Activated CD8-positive, alpha-beta memory T cell treated with anti-CD3 and anti-CD28 coated beads, Interleukin-2, amount 10 ng/mL, durations not matched to agents 7 days and 5 days (primary cell): ENCODE measurements around the gene ADGRA3. TPM values are rescaled to one million over a fixed set of nuclear protein-coding genes. Genes with fewer than 3 reads are reported as not detected.

ENCODE experiments used
- ATAC-seq: fragments of 150-1000 bp; cut with Tn5 transposase; one replicate; pipeline ENCODE4 v1.10.0; 2021; ENCODE audit warnings: moderate library complexity
- CTCF ChIA-PET: fragments of 350-600 bp; sonication (Branson Sonifier 250); formaldehyde crosslinking; loops from one replicate; lab custom pipeline; 2021; ENCODE audit warnings: antibody characterized with exemption; lab: Charles Lee
- DNase-seq: peaks from one replicate; pipeline ENCODE4 v3.0.0-alpha.2; 2020
- H3K27ac Mint-ChIP-seq: one replicate; pipeline ENCODE4 v1.8.0; 2021; ENCODE audit warnings: mild to moderate bottlenecking, mixed read lengths
- H3K27me3 Mint-ChIP-seq: one replicate; pipeline ENCODE4 v1.8.0; 2021; ENCODE audit warnings: mixed read lengths
- H3K36me3 Mint-ChIP-seq: one replicate; pipeline ENCODE4 v1.8.0; 2021; ENCODE audit warnings: mild to moderate bottlenecking, mixed read lengths
- H3K4me1 Mint-ChIP-seq: one replicate; pipeline ENCODE4 v1.8.0; 2021; ENCODE audit warnings: mixed read lengths
- H3K4me3 Mint-ChIP-seq: one replicate; pipeline ENCODE4 v1.8.0; 2021; ENCODE audit warnings: mild to moderate bottlenecking, moderate library complexity, mixed read lengths
- H3K9me3 Mint-ChIP-seq: one replicate; pipeline ENCODE4 v1.8.0; 2022; ENCODE audit warnings: low read depth, mixed read lengths
- total RNA-seq, 2 experiments: library from RNA; stranded (reverse); gene quantifications; one replicate each; pipeline ENCODE4 v1.2.3, GENCODE V29; 2021

The ADGRA3 gene
- total RNA-seq, 2 experiments from 2014 or later: 0.53 to 1.3 TPM

DNA sequence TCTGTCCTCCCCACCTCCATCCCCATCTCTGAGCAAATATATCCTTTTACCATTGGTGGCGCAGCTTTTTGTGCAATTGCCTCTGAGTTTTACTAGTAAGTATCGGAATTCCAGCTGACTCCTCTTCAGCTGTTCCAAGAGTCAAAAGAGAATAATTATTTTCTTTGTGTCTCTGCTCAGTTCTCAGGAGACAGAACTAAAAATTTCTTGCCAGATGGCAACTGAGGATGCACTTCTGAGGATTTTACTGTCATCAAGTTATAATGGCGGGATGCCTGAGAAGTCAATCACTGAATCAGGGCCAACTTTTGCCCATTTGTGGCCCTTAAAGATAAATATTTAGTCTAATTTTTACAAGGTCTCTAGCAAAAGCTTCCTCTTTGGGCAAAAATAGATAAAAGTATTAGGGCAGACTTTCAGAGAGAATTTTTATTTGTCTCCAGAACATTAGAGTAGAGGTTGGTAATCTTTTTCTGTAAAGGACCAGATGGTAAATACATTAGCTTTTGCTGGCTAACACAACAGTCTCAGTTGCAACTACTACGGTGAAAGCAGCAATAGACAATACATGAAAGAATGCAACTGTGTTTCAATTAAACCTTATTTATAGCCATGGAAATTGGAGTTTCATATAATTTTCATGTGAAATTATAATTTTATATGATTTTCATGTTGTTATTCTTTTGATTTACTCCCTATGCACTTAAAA is 15.6 kb upstream of the ADGRA3 start:
- CTCF ChIA-PET: no interaction called here
- no peak overlapping the region for H3K4me3 Mint-ChIP-seq
- peaks cover 11% of the 10 kb centered on the region for H3K9me3 Mint-ChIP-seq
- no peaks in the 10 kb centered on the region for H3K27me3 Mint-ChIP-seq
- peaks cover 1% of the 10 kb centered on the region for H3K36me3 Mint-ChIP-seq
- no peak for DNase-seq
- H3K27ac Mint-ChIP-seq: no peak overlapping the region
- no peak for ATAC-seq
- no peaks in the 10 kb centered on the region for H3K4me1 Mint-ChIP-seq

DNA sequence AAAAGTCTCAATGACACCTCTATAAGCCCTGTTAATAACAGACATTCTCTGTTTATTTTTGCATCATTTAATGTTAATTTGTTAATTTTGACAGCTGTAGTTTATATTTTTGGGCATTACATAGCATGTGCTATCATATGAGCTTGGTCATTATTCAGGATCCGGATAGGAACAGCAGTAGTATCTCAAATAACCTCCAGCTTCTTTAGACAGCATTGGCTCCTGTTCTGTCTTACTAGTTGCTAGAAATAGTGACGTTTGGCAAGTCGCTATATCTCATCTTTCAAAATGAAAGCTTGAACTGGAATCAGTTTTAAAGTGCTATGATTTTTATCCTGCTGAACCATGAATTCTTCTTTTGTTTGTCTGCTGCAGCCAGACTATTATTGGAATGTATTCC is 9.0 kb upstream of the ADGRA3 start:
- ATAC-seq: no peak
- no peaks in the 10 kb centered on the region for H3K27me3 Mint-ChIP-seq
- no peak overlapping the region for H3K27ac Mint-ChIP-seq
- H3K9me3 Mint-ChIP-seq: no peaks in the 10 kb centered on the region
- CTCF ChIA-PET: no interaction called here
- H3K36me3 Mint-ChIP-seq: no peaks in the 10 kb centered on the region
- DNase-seq: no peak
- H3K4me3 Mint-ChIP-seq: no peak overlapping the region
- H3K4me1 Mint-ChIP-seq: no peaks in the 10 kb centered on the region

DNA sequence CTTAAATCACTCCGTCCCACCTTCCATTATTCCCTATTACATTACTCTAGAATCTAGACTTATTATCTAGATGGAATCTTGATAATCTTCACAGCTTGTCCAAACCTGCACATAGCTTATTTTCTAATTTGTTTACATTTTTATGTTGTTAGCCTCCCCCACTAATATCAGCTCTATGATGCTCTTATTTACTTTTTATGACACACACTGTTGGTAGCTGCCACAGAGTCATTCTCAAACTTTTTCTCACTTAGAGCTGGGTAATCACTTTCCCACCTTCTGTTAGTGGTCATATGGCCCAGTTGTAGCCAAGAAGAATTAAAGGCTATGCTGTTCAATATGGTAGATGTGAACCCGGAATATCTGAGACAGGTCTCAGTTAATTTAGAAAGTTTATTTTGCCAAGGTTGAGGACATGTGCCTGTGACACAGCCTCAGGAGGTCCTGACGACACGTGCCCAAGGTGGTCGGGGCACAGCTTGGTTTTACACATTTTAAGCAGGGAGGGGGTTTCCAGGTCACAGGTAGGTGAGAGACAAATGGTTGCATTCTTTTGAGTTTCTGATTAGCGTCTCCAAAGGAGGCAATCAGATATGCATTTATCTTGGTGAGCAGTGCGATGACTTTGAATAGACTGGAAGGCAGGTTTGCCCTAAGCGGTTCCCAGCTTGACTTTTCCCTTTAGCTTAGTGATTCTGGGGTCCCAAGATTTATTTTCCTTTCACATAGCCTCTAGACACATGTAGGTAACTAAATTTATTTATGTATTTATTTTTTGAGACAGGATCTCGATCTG is 7.0 kb upstream of the ADGRA3 start:
- ATAC-seq: no peak
- CTCF ChIA-PET: interaction anchor here (0.6 kb wide), 2 partner anchors 13 to 118 kb away, joined by 3 to 5 read pairs; no protein-coding TSS in a partner anchor
- Mint-ChIP-seq H3K36me3 (no peaks in the 10 kb centered on the region), H3K9me3 (no peaks in the 10 kb centered on the region), H3K27me3 (peaks cover 2% of the 10 kb centered on the region), H3K4me1 (no peaks in the 10 kb centered on the region), H3K27ac (no peak overlapping the region), H3K4me3 (no peak overlapping the region)
- DNase-seq: no peak

DNA sequence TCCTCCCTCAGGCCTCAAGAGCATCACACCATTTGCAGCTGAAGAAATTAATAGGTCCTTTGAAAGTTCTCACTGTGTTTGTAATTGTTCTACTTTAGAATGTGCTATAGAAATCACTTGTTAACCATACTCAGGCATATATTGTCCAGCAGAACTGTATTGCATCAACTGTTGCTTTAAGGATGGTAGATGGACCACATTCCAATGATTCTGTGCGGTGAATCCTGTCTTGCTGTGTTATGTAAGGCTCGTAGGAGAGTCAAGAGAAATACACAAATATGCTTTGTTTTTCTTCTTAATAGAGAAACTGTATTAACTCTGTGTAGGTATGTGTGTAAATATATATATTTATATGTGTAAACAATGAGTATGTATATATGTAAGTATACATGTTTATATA is 6.3 kb upstream of the ADGRA3 start:
- H3K4me1 Mint-ChIP-seq: no peaks in the 10 kb centered on the region
- H3K4me3 Mint-ChIP-seq: no peak overlapping the region
- ATAC-seq: no peak
- H3K27ac Mint-ChIP-seq: no peak overlapping the region
- no peaks in the 10 kb centered on the region for H3K9me3 Mint-ChIP-seq
- peaks cover 2% of the 10 kb centered on the region for H3K27me3 Mint-ChIP-seq
- no peaks in the 10 kb centered on the region for H3K36me3 Mint-ChIP-seq
- CTCF ChIA-PET: interaction anchor here (0.6 kb wide), 1 partner anchor 13 kb away, joined by 5 read pairs; no protein-coding TSS in a partner anchor
- no peak for DNase-seq

DNA sequence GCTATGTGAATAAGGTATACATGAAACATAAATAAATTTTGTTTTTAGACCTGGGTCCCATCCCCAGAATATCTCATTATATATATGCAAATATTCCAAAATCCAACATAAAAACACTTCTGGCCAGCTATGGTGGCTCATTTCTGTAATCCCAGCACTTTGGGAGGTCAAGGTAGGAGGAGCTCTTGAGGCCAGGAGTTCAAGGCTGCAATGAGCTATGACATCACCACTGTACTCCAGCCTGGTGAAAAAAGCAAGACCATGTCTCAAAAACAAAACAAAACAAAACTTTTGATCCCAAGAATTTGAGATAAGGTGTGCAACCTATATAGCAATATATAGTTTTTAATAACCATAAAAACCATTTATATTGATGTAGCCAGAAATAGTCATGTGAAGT is 5.4 kb upstream of the ADGRA3 start:
- ATAC-seq (no peak), DNase-seq (no peak)
- peaks cover 5% of the 10 kb centered on the region for H3K36me3 Mint-ChIP-seq
- peaks cover 1% of the 10 kb centered on the region for H3K4me1 Mint-ChIP-seq
- H3K4me3 Mint-ChIP-seq: no peak overlapping the region
- H3K27me3 Mint-ChIP-seq: peaks cover 11% of the 10 kb centered on the region
- no peak overlapping the region for H3K27ac Mint-ChIP-seq
- CTCF ChIA-PET: no interaction called here
- no peaks in the 10 kb centered on the region for H3K9me3 Mint-ChIP-seq

DNA sequence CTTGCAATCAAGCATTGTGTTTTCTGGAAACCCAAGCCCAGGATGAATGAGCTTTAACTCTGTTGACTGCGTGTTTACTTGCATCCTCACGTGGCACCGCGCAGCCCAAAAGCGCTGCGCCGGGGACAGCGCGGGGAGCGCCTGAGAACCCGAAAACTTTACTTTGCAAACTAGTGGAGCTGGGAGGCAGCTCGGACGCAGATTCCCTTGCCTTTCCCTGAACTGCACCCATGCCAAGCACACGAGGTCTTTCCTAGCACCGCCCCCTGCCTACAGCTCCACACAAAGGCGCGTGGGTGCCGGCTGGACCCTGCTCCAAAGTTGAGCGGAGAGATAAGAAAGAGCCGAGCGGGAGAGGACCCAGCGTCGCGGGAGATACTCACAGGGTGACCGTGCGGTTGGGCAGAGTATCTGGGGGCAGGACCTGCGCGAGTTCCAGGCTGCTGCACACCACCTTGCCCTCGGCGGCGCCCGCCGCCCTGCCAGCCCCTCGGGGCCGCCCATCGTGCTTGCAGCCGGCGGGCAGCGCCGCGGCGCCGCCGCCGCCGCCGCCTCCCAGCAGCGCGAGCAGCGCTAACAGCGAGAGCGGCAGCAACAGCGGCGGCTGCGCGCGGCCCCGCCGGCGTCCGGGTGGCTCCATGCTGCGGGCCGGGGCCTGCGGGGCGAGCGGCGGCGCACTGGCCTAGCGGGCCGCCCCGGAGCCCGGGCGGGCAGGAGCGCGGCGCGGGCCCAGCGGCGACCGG is 550 bp downstream of the ADGRA3 start:
- CTCF ChIA-PET: no interaction called here
- DNase-seq (no peak), ATAC-seq (peak; percentile 49)
- Mint-ChIP-seq H3K4me1 (peaks cover 5% of the 10 kb centered on the region), H3K9me3 (peaks cover 4% of the 10 kb centered on the region), H3K27ac (no peak overlapping the region), H3K27me3 (peaks cover 27% of the 10 kb centered on the region), H3K36me3 (peaks cover 8% of the 10 kb centered on the region), H3K4me3 (peak overlapping the region; percentile 70)

DNA sequence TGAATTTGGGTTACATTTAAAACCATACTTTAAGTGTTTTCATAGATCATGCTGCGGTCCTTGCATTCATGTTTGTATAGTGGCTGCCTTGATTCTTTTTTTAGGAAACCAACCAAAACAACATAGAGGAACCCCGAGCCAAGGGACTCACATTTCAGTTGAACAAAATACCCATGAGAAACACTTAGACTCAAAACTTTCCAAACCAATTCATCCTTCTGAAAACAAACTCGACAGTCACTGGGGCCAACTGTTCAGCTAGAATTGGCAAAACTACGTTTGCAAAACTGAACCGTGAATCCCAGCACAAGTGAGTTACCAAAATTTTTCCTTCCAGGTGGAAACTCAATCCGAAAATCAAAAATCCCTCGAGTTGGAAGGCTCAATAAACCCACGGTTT is 1.4 kb downstream of the ADGRA3 start:
- Mint-ChIP-seq H3K9me3 (peaks cover 4% of the 10 kb centered on the region), H3K27ac (no peak overlapping the region)
- CTCF ChIA-PET: no interaction called here

DNA sequence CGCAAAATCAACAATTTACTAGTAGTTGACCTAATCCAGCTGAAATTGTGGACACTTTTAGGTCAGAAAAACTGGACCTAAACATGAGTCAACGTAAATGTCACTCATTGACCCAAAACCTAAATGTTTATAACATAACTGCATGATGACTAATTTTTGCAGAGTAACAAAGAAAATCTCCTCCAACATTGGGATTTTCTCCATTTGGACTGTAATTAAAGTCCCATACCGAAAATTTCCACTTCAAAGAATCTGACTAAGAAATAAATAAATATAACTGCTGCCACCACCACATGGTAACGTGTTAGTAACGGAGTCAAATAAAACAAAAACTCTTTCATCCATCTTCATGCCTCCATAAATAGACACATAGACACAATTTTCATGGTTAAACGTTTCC is 1.9 kb downstream of the ADGRA3 start:
- peaks cover 4% of the 10 kb centered on the region for H3K9me3 Mint-ChIP-seq
- H3K36me3 Mint-ChIP-seq: peaks cover 8% of the 10 kb centered on the region
- ATAC-seq: no peak
- no peak for DNase-seq
- CTCF ChIA-PET: no interaction called here
- no peak overlapping the region for H3K27ac Mint-ChIP-seq
- H3K27me3 Mint-ChIP-seq: peaks cover 27% of the 10 kb centered on the region
- H3K4me1 Mint-ChIP-seq: peaks cover 5% of the 10 kb centered on the region
- no peak overlapping the region for H3K4me3 Mint-ChIP-seq

More for the DNA sequence above, 1.4 kb downstream of the ADGRA3 start:
- Mint-ChIP-seq H3K27me3 (peaks cover 27% of the 10 kb centered on the region), H3K4me1 (peaks cover 5% of the 10 kb centered on the region), H3K4me3 (no peak overlapping the region), H3K36me3 (peaks cover 8% of the 10 kb centered on the region)
- ATAC-seq (no peak), DNase-seq (no peak)

DNA sequence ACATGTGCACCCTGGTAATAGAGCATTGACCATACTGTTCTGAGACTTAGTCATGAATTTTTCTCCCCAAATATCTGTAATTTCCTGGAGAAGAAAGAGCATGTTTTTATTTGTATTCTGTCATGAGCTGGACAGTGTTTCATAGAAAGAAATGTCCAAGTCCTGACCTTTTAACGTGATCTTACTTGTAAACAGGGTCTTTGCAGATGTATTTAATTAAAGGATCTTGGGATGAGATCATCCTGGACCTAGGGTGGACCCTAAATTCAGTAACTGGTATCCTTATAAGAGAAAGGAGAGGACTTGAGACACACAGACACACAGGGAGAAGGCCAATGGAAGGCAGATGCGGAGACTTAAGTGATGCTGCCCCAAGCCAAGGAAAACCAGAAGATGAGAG is 3.6 kb downstream of the ADGRA3 start:
- DNase-seq: no peak
- H3K4me3 Mint-ChIP-seq: no peak overlapping the region
- peaks cover 4% of the 10 kb centered on the region for H3K9me3 Mint-ChIP-seq
- no peak for ATAC-seq
- H3K27ac Mint-ChIP-seq: no peak overlapping the region
- H3K27me3 Mint-ChIP-seq: peaks cover 25% of the 10 kb centered on the region
- H3K36me3 Mint-ChIP-seq: peaks cover 8% of the 10 kb centered on the region
- CTCF ChIA-PET: no interaction called here
- H3K4me1 Mint-ChIP-seq: peaks cover 5% of the 10 kb centered on the region

DNA sequence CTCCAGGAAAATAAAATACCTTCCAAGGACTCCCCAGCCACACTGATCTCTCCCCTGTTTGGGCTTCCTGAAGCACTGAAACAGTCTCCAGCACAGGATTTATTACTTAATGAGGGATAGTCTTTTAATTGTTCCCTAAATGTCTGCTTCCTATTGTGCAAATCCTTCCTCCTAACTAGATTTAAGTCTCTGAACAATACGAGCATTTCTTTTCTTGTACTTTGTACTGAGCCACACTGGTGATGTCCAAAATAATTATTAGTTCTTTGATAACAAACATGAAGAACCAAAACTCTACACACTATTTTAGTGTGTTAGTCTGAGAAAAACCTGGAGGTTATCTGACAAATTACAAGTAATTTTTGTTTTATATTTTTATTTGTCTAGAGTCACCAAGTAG is 5.1 kb downstream of the ADGRA3 start:
- peaks cover 15% of the 10 kb centered on the region for H3K27me3 Mint-ChIP-seq
- CTCF ChIA-PET: no interaction called here
- DNase-seq: no peak

DNA sequence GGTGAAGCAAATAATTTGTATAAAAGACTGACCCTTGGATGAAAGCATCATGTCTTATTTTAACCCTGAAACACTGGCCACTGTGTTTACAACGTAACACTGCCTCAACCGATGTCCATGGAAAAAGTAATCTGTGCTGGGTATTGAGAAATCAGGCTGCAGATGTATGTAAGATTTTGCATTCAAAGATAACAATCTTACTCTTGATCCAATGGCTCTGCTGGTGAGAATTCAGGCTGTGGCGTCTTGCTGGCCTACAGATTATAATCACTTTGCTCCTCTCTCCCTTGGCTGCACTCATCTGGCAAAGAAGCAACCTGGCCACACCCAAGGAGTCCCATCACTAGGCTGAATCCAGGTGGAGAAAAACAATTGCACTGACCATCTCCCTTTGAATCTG is 7.5 kb downstream of the ADGRA3 start:
- H3K27ac Mint-ChIP-seq: no peak overlapping the region
- CTCF ChIA-PET: no interaction called here
- H3K9me3 Mint-ChIP-seq: peaks cover 6% of the 10 kb centered on the region
- no peaks in the 10 kb centered on the region for H3K4me1 Mint-ChIP-seq
- H3K36me3 Mint-ChIP-seq: no peaks in the 10 kb centered on the region
- DNase-seq (no peak), ATAC-seq (no peak)
- no peak overlapping the region for H3K4me3 Mint-ChIP-seq
- H3K27me3 Mint-ChIP-seq: no peaks in the 10 kb centered on the region

More for the DNA sequence above, 5.1 kb downstream of the ADGRA3 start:
- H3K36me3 Mint-ChIP-seq: peaks cover 3% of the 10 kb centered on the region
- H3K27ac Mint-ChIP-seq: no peak overlapping the region
- H3K4me3 Mint-ChIP-seq: no peak overlapping the region
- H3K4me1 Mint-ChIP-seq: peaks cover 3% of the 10 kb centered on the region
- H3K9me3 Mint-ChIP-seq: peaks cover 6% of the 10 kb centered on the region
- no peak for ATAC-seq

DNA sequence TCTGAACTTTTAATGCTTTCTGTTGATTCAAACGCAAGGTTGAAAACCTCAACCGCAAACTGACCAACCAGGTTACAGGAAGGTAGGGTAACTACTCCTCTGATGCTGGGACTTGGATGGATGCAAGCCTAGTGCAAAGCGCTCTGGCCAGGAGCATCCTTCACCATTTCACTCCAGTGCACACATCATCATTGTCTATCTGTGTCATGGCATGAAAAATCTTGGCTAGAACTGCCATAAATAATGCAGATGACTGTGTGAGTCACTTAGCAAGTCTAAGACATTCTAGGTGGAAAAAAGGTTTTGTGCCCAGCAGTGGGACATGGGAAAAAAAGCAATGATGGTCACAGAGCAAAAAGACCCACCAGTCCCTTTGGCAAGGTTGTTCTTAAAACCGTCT is 10.9 kb downstream of the ADGRA3 start:
- ATAC-seq (no peak), DNase-seq (no peak)
- no peak overlapping the region for H3K4me3 Mint-ChIP-seq
- no peaks in the 10 kb centered on the region for H3K27me3 Mint-ChIP-seq
- H3K36me3 Mint-ChIP-seq: no peaks in the 10 kb centered on the region
- CTCF ChIA-PET: no interaction called here
- peaks cover 2% of the 10 kb centered on the region for H3K9me3 Mint-ChIP-seq
- H3K27ac Mint-ChIP-seq: no peak overlapping the region
- no peaks in the 10 kb centered on the region for H3K4me1 Mint-ChIP-seq

DNA sequence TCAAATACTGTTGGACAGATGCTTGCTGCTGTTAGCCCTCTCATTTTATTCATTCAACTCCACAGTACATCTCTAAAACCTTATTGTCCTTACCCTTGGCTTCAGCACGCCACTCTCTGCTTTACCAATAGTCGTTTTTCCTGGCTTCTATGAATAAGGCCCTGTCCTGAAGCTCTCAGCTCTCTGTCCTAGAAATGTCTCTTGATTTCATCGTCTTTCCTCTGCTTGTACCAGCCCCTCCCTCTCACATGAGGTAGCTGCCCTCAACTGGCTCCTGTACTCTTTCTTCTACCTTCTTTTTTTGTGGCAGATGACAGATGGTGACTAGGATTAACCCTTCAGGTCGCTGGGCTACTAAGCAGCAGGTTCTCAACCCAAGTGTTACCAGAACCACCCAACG is 11.4 kb downstream of the ADGRA3 start:
- H3K4me3 Mint-ChIP-seq: no peak overlapping the region
- H3K4me1 Mint-ChIP-seq: no peaks in the 10 kb centered on the region
- H3K9me3 Mint-ChIP-seq: peaks cover 2% of the 10 kb centered on the region
- CTCF ChIA-PET: no interaction called here
- H3K27ac Mint-ChIP-seq: no peak overlapping the region
- ATAC-seq (no peak), DNase-seq (no peak)
- H3K27me3 Mint-ChIP-seq: no peaks in the 10 kb centered on the region
- no peaks in the 10 kb centered on the region for H3K36me3 Mint-ChIP-seq
